H54 (cell line): ENCODE measurements around the gene OTUD5.
"Not testable (repeated sequence)": the region's sequence is repeated elsewhere in the genome, so short reads cannot be mapped to it uniquely, and the experiment has no call there.

Experiments used
- DNase-seq: peaks from one replicate; pipeline ENCODE4 v3.0.0; 2011; ENCODE audit warnings: low spot score, mixed read lengths; ENCODE audit not compliant: insufficient read length
- FAIRE-seq: peaks from 3 replicates; lab custom pipeline; 2011; peaks lifted over from hg19 to GRCh38; lab: Jason Lieb, UNC
- POLR2A ChIP-seq: IDR thresholded peaks from 2 replicates; pipeline ENCODE4 v1.6.1; 2011; ENCODE audit warnings: low read depth, mild to moderate bottlenecking, low read length

The OTUD5 gene

DNA sequence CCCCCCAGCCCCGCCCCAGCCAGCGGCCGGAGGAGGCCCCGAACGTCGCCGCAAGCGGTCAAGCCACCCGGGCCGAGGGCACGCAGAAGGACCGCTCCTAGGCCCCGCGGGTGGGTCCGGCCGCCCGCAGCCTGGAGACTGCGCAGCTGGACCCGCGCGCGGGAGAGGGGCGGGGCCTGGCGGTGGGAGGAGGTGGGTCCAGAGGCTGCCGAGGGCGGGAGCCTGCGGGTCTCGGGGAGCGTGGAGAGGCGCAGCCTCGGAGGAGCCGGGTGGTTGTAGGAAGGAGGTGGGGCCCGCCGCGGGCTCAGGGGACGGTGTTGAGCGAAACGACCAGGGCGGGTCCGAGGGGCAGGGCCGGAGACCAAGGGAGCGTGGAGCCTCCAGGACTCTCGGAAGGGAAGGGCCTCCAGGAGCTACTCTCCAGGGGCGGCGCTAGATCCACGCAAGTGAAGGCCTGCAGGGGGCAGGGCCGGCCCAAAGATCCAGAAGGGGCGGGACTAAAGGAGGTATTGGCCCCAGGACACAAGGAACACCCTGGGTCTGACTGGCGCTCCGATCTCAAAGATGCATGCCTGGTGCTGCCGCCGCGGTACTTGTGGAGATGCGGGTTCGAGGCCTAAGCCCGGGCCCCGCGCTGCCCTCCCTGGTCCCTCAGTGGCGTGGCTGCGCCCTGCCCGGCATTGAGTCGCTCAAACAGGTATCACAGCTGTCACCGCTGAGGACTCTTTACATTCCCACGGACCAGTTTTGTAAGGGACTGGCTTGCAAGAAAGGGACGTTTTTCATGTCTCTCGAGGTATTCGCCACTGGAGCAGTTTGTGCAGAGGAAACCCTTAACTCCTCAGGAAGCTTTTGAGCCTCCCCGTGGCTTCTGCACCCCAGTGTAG, 65.8 kb downstream of the OTUD5 start:
- FAIRE-seq (no peak), DNase-seq (peak; percentile 51)
- no peak for TF ChIP-seq POLR2A

GRCh38 chrX:48890934-48891401, 66.4 kb downstream of the OTUD5 start:
- DNase-seq (no peak), FAIRE-seq (no peak)
- no peak for TF ChIP-seq POLR2A

GRCh38 chrX:48890296-48890925, 67.0 kb downstream of the OTUD5 start:
- DNase-seq (no peak), FAIRE-seq (no peak)
- no peak for TF ChIP-seq POLR2A

DNA sequence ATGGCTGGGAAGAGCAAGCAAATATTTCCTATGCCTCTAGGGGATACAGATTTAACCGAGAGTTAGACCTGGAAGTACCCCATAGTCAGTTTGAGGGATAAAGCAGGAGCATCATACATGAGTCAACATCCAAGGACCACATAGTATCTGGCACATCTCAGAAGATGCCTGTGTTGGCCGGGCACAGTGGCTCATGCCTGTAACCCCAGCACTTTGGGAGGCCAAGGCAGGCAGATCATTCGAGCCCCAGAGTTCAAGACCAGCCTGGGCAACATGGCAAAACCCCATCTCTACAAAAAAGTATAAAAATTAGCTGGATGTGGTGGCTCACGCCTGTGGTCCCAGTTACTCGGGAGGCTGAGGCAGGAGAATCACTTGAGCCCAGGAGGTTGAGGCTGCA, 70.8 kb downstream of the OTUD5 start:
- DNase-seq, FAIRE-seq: not testable (repeated sequence)

GRCh38 chrX:48883729-48884128, 73.7 kb downstream of the OTUD5 start:
- no peak for FAIRE-seq
- DNase-seq: no peak
- TF ChIP-seq POLR2A: no peak

- not testable (repeated sequence) for DNase-seq, FAIRE-seq
Measured at GRCh38 chrX:48876944-48877343, 80.5 kb downstream of the OTUD5 start.
